HG02678 (cell line): Measurements from ENCODE around the gene ANP32B.
"Not testable (repeated sequence)": the region's sequence is repeated elsewhere in the genome, so short reads cannot be mapped to it uniquely, and the experiment has no call there.

Experiments
- ATAC-seq: cut with Tn5 transposase; IDR thresholded peaks from one replicate; pipeline ENCODE4 v1.9.1; 2021; ENCODE audit warnings: mild to moderate bottlenecking, moderate library complexity; ENCODE audit not compliant: unreplicated experiment

Gene ANP32B

GRCh38 chr9:97991818-97992217 lies 8.7 kb downstream of the ANP32B start:
- ATAC-seq = no peak

GRCh38 chr9:97992219-97992618 lies 9.1 kb downstream of the ANP32B start:
- no peak for ATAC-seq

- peak; percentile 52 for ATAC-seq
Observed at GRCh38 chr9:97993000-97993399, 9.9 kb downstream of the ANP32B start.

- ATAC-seq = no peak
Observed at GRCh38 chr9:97994703-97995102, 11.6 kb downstream of the ANP32B start.

GRCh38 chr9:97996676-97997075 lies 13.5 kb downstream of the ANP32B start:
- ATAC-seq = not testable (repeated sequence)

- ATAC-seq = no peak
Observed at GRCh38 chr9:97997330-97998276, 14.5 kb downstream of the ANP32B start.

- ATAC-seq = no peak
Observed at GRCh38 chr9:98002808-98003207, 19.7 kb downstream of the ANP32B start.

GRCh38 chr9:98006127-98006796 lies 23.1 kb downstream of the ANP32B start:
- ATAC-seq = no peak

GRCh38 chr9:98007251-98007928 lies 24.2 kb downstream of the ANP32B start:
- ATAC-seq = no peak

GRCh38 chr9:98008764-98009163 lies 25.6 kb downstream of the ANP32B start:
- no peak for ATAC-seq

- no peak for ATAC-seq
Observed at GRCh38 chr9:98009437-98009836, 26.3 kb downstream of the ANP32B start.

- ATAC-seq = no peak
Observed at GRCh38 chr9:98009936-98010335, 26.8 kb downstream of the ANP32B start.

- peak; percentile 95 for ATAC-seq
Observed at GRCh38 chr9:98010445-98010844, 27.3 kb downstream of the ANP32B start.

GRCh38 chr9:98011122-98011521 lies 28.0 kb downstream of the ANP32B start:
- ATAC-seq = no peak

- no peak for ATAC-seq
Observed at GRCh38 chr9:98016137-98016680, 33.1 kb downstream of the ANP32B start.

GRCh38 chr9:98017306-98017705 lies 34.2 kb downstream of the ANP32B start:
- no peak for ATAC-seq

GRCh38 chr9:98018347-98018746 lies 35.2 kb downstream of the ANP32B start:
- no peak for ATAC-seq

- no peak for ATAC-seq
Observed at GRCh38 chr9:98019098-98019497, 36.0 kb downstream of the ANP32B start.

GRCh38 chr9:98019869-98020268 lies 36.7 kb downstream of the ANP32B start:
- ATAC-seq = not testable (repeated sequence)

GRCh38 chr9:98020476-98021145 lies 37.5 kb downstream of the ANP32B start:
- ATAC-seq = no peak
